Hepatic stellate cell (primary cell): Measurements from ENCODE around the gene CYP1A2.

ENCODE experiments used
- DNase-seq: peaks from one replicate; pipeline ENCODE4 v3.0.0; 2011; ENCODE audit warnings: low spot score

CYP1A2 gene

GRCh38 chr15:74742422-74742821, 6.2 kb upstream of the CYP1A2 start:
- DNase-seq: no peak

- no peak for DNase-seq
Measured at GRCh38 chr15:74746389-74746788, 2.3 kb upstream of the CYP1A2 start.

GRCh38 chr15:74749832-74750231, 1.2 kb downstream of the CYP1A2 start:
- no peak for DNase-seq

- DNase-seq: no peak
Measured at GRCh38 chr15:74750751-74751150, 2.1 kb downstream of the CYP1A2 start.

GRCh38 chr15:74752011-74752410, 3.4 kb downstream of the CYP1A2 start:
- DNase-seq: no peak

GRCh38 chr15:74752531-74752930, 3.9 kb downstream of the CYP1A2 start:
- DNase-seq: peak; percentile 51

GRCh38 chr15:74754593-74755215, 6.1 kb downstream of the CYP1A2 start:
- DNase-seq: no peak

GRCh38 chr15:74758736-74759135, 10.1 kb downstream of the CYP1A2 start:
- DNase-seq: no peak

GRCh38 chr15:74762791-74763150, 14.1 kb downstream of the CYP1A2 start:
- DNase-seq: no peak

GRCh38 chr15:74763416-74763815, 14.8 kb downstream of the CYP1A2 start:
- DNase-seq: no peak

GRCh38 chr15:74767167-74768098, 18.8 kb downstream of the CYP1A2 start:
- no peak for DNase-seq

- DNase-seq: no peak
Measured at GRCh38 chr15:74768099-74768770, 19.6 kb downstream of the CYP1A2 start.

- DNase-seq: peak; percentile 81
Measured at GRCh38 chr15:74768771-74769342, 20.2 kb downstream of the CYP1A2 start.

- DNase-seq: no peak
Measured at GRCh38 chr15:74769463-74770025, 20.9 kb downstream of the CYP1A2 start.

- DNase-seq: no peak
Measured at GRCh38 chr15:74770211-74770903, 21.7 kb downstream of the CYP1A2 start.

- no peak for DNase-seq
Measured at GRCh38 chr15:74773329-74773728, 24.7 kb downstream of the CYP1A2 start.

GRCh38 chr15:74773731-74774252, 25.1 kb downstream of the CYP1A2 start:
- DNase-seq: no peak

GRCh38 chr15:74775132-74775562, 26.5 kb downstream of the CYP1A2 start:
- no peak for DNase-seq

- DNase-seq: no peak
Measured at GRCh38 chr15:74775894-74776293, 27.2 kb downstream of the CYP1A2 start.

- DNase-seq: peak; percentile 67
Measured at GRCh38 chr15:74776821-74777768, 28.4 kb downstream of the CYP1A2 start.
